Coronary artery (tissue), 2 donors: ENCODE measurements around the gene CRIP1.

Experiments
- DNase-seq: peaks from one replicate; pipeline ENCODE4 v3.0.0-alpha.2; 2017; ENCODE audit warnings: low spot score
- H3K27ac ChIP-seq, 2 donors: fragments of 200-600 bp; sonication (generic); one replicate each; pipeline ENCODE4 v1.5.1; 2016 to 2019
- H3K4me3 ChIP-seq: fragments of 200-600 bp; sonication (generic); 2 replicates; pipeline ENCODE4 v1.5.1; 2016; ENCODE audit warnings: mild to moderate bottlenecking, moderate library complexity
- CTCF ChIP-seq: fragments of 200-600 bp; sonication (generic); IDR thresholded peaks from one replicate; pipeline ENCODE4 v1.5.1; 2019; ENCODE audit warnings: antibody characterized with exemption

The CRIP1 gene

DNA sequence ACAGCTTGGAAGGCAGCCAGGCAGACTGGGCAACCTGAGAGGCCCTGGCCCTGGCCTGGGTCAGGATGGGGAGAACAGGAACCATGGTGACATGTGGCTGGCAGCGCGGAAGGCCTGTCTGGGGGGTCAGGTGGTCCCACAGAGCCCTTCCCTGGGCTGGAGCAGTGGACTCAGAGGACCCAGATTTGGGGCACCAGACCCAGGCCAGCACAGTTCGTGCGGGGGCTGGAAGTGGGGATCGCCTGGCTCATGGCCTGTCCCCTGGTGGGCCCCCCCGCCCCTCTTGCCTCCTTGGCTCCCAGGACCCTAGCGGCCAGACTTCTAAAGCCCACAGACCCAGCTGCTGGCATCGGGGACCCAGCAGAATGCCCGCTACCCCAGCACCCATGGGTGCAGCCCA is 45.7 kb upstream of the CRIP1 start:
- H3K27ac ChIP-seq = no peak overlapping the region
- DNase-seq = no peak
- H3K4me3 ChIP-seq = no peak overlapping the region
- no peak for TF ChIP-seq CTCF

- H3K27ac ChIP-seq = no peak overlapping the region
- no peak for TF ChIP-seq CTCF
- DNase-seq = no peak
- no peak overlapping the region for H3K4me3 ChIP-seq
These were observed 44.6 kb upstream of the CRIP1 start for GRCh38 chr14:105442125-105442524.

GRCh38 chr14:105442834-105443233 is 43.9 kb upstream of the CRIP1 start:
- Histone ChIP-seq H3K27ac (no peak overlapping the region), H3K4me3 (no peak overlapping the region)
- no peak for TF ChIP-seq CTCF
- no peak for DNase-seq

- no peak overlapping the region for H3K27ac ChIP-seq
- TF ChIP-seq CTCF = no peak
- no peak overlapping the region for H3K4me3 ChIP-seq
- no peak for DNase-seq
These were observed 41.8 kb upstream of the CRIP1 start for GRCh38 chr14:105444859-105445258.

DNA sequence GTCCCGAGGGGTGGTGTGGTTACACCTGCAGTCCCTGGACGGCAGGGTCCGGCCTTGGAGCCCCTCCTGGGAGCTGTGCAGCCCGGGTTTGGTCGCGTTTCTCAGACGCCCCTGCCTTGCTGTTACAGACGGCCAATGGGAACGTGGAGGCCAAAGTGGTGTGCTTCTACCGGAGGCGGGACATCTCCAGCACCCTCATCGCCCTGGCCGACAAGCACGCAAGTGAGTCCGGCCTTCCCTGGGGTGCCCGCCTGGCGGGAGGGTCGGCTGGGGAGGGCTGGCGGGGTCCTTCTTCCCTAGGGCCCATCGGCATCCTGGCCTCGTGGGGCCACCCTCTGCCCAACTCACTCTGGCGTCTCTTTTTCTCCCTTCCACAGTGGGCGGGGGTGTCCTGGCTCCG is 41.4 kb upstream of the CRIP1 start:
- Histone ChIP-seq H3K4me3 (no peak overlapping the region), H3K27ac (no peak overlapping the region)
- no peak for TF ChIP-seq CTCF
- DNase-seq = no peak

- no peak for TF ChIP-seq CTCF
- DNase-seq = no peak
- no peak overlapping the region for H3K4me3 ChIP-seq
These were observed 40.5 kb upstream of the CRIP1 start for GRCh38 chr14:105445901-105446845.

GRCh38 chr14:105446971-105447370 is 39.7 kb upstream of the CRIP1 start:
- no peak overlapping the region for H3K4me3 ChIP-seq
- DNase-seq = no peak
- no peak for TF ChIP-seq CTCF
- no peak overlapping the region for H3K27ac ChIP-seq

More at GRCh38 chr14:105445901-105446845, 40.5 kb upstream of the CRIP1 start:
- no peak overlapping the region for H3K27ac ChIP-seq
